DOHH2 (cell line): Measurements from ENCODE around the gene S100PBP.

Experiments
- H3F3A ChIP-seq: fragments of 200-600 bp; sonication (generic), shearing (Covaris generic); 2 replicates; pipeline ENCODE4 v1.6.0; 2016; ENCODE audit warnings: antibody characterized with exemption, mild to moderate bottlenecking; ENCODE audit not compliant: control insufficient read depth, insufficient read depth
- H3K27ac ChIP-seq: fragments of 200-600 bp; sonication (generic); 2 replicates; pipeline ENCODE4 v1.5.1; 2014; ENCODE audit warnings: low read depth, mild to moderate bottlenecking, low read length, moderate library complexity
- H3K27me3 ChIP-seq: fragments of 200-600 bp; sonication (generic); 2 replicates; pipeline ENCODE4 v1.6.1; 2014; ENCODE audit warnings: mild to moderate bottlenecking, low read length, mixed read lengths; ENCODE audit not compliant: control insufficient read depth
- H3K36me3 ChIP-seq: fragments of 200-600 bp; sonication (generic); 2 replicates; pipeline ENCODE4 v1.6.1; 2014; ENCODE audit warnings: mild to moderate bottlenecking, low read length, moderate library complexity, mixed read lengths; ENCODE audit not compliant: control insufficient read depth
- H3K4me1 ChIP-seq: fragments of 200-600 bp; sonication (generic); 2 replicates; pipeline ENCODE4 v1.6.1; 2014; ENCODE audit warnings: mild to moderate bottlenecking, low read length, mixed read lengths; ENCODE audit not compliant: control insufficient read depth
- H3K4me2 ChIP-seq: fragments of 200-600 bp; sonication (generic); 2 replicates; pipeline ENCODE4 v1.6.0; 2014; ENCODE audit warnings: mild to moderate bottlenecking, low read length, moderate library complexity
- H3K4me3 ChIP-seq: fragments of 200-600 bp; sonication (generic); 2 replicates; pipeline ENCODE4 v1.5.1; 2014; ENCODE audit warnings: mild to moderate bottlenecking, low read length, mixed read lengths
- H3K79me2 ChIP-seq: fragments of 200-600 bp; sonication (generic); 2 replicates; pipeline ENCODE4 v1.6.1; 2014; ENCODE audit warnings: mild to moderate bottlenecking, low read length, mixed read lengths; ENCODE audit not compliant: control insufficient read depth
- H3K9me2 ChIP-seq: fragments of 200-600 bp; sonication (generic); replicated peaks from 2 replicates; pipeline ENCODE4 v1.6.1; 2014; ENCODE audit warnings: mild to moderate bottlenecking, low read length, mixed read lengths; ENCODE audit not compliant: control insufficient read depth
- H3K9me3 ChIP-seq: fragments of 200-600 bp; sonication (generic); 2 replicates; pipeline ENCODE4 v1.6.1; 2014; ENCODE audit warnings: antibody characterized with exemption, low read length, mixed read lengths; ENCODE audit not compliant: control insufficient read depth, insufficient read depth
- H4K20me1 ChIP-seq: fragments of 200-600 bp; sonication (generic); 2 replicates; pipeline ENCODE4 v1.6.0; 2014; ENCODE audit warnings: low read depth, mild to moderate bottlenecking, antibody characterized with exemption, low read length, moderate library complexity; ENCODE audit not compliant: control insufficient read depth, insufficient read depth
- EZH2phosphoT487 ChIP-seq: fragments of 200-600 bp; sonication (generic); IDR thresholded peaks from 2 replicates; pipeline ENCODE4 v1.6.1; 2017; ENCODE audit warnings: borderline replicate concordance, mild to moderate bottlenecking, antibody characterized with exemption, low read length, moderate library complexity, mixed read lengths
- TF ChIP-seq, protein P1 (sequence below): fragments of 200-600 bp; sonication (generic); IDR thresholded peaks from one replicate; pipeline ENCODE4 v1.5.1; 2014; ENCODE audit warnings: antibody characterized with exemption, mild to moderate bottlenecking, low read depth, low read length; ENCODE audit not compliant: poor library complexity, severe bottlenecking

Gene S100PBP

DNA sequence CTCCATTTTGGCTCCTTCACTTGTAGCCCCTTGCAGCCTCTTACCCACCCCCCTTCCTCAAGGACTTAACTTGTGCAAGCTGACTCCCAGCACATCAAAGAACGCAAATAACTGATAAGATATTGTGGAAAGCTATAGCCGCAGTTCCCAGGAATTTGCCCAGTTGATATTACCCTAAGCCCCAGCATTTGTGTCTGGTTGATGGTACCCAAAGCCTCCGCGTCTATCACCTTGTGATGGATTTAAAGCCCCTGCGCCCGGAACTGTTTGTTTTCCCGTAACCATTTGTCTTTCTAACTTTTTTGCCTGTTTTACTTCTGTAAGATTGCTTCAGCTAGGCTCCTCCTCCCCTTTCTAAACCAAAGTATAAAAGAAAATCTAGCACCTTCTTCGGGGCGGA is 6.2 kb upstream of the S100PBP start:
- Histone ChIP-seq H3K79me2 (peaks cover 96% of the 10 kb centered on the region), H3K4me3 (no peak overlapping the region), H3K36me3 (peaks cover 97% of the 10 kb centered on the region), H3K27ac (no peak overlapping the region), H3K4me2 (no peak overlapping the region), H3K27me3 (no peaks in the 10 kb centered on the region), H3K9me2 (no peaks in the 10 kb centered on the region), H3K9me3 (no peaks in the 10 kb centered on the region), H4K20me1 (peaks cover 11% of the 10 kb centered on the region; the same call in 1 of the 2 replicates), H3K4me1 (peaks cover 19% of the 10 kb centered on the region), H3F3A (0 out of 2 replicates have a peak, but pooled peaks cover 4% of the 10 kb centered on the region)
- TF ChIP-seq, protein P1, sequence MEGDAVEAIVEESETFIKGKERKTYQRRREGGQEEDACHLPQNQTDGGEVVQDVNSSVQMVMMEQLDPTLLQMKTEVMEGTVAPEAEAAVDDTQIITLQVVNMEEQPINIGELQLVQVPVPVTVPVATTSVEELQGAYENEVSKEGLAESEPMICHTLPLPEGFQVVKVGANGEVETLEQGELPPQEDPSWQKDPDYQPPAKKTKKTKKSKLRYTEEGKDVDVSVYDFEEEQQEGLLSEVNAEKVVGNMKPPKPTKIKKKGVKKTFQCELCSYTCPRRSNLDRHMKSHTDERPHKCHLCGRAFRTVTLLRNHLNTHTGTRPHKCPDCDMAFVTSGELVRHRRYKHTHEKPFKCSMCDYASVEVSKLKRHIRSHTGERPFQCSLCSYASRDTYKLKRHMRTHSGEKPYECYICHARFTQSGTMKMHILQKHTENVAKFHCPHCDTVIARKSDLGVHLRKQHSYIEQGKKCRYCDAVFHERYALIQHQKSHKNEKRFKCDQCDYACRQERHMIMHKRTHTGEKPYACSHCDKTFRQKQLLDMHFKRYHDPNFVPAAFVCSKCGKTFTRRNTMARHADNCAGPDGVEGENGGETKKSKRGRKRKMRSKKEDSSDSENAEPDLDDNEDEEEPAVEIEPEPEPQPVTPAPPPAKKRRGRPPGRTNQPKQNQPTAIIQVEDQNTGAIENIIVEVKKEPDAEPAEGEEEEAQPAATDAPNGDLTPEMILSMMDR, result no peak
- TF ChIP-seq EZH2phosphoT487, result no peak

DNA sequence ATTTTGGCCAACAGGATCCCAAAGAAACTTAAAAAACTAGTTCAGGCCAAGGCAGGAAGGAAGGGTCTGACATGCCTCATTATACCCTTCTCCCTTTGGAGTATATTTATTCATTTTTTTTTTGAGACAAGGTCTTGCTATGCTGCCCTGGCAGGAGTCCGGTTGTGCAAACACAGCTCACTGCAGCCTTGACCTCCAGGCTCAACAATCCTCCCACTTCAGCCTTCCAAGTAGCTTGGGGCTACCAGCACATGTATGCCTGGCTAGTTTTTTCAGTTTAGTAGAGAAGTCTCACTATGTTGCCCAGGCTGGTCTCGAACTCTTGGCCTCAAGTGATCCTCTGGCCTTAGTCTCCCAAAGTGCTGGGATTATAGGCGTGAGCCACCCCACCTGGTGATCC is 5.5 kb upstream of the S100PBP start:
- peaks cover 98% of the 10 kb centered on the region for H3K79me2 ChIP-seq
- no peaks in the 10 kb centered on the region for H3K9me3 ChIP-seq
- H3K9me2 ChIP-seq, result no peaks in the 10 kb centered on the region
- H3K36me3 ChIP-seq, result peaks cover 97% of the 10 kb centered on the region
- H3K27ac ChIP-seq, result no peak overlapping the region
- H3K4me2 ChIP-seq, result no peak overlapping the region
- TF ChIP-seq, protein P1, result no peak
- no peak for TF ChIP-seq EZH2phosphoT487
- no peak overlapping the region for H3K4me3 ChIP-seq
- 0 out of 2 replicates have a peak, but pooled peaks cover 4% of the 10 kb centered on the region for H3F3A ChIP-seq
- peaks cover 11% of the 10 kb centered on the region; the same call in 1 of the 2 replicates for H4K20me1 ChIP-seq
- peaks cover 19% of the 10 kb centered on the region for H3K4me1 ChIP-seq
- no peaks in the 10 kb centered on the region for H3K27me3 ChIP-seq

DNA sequence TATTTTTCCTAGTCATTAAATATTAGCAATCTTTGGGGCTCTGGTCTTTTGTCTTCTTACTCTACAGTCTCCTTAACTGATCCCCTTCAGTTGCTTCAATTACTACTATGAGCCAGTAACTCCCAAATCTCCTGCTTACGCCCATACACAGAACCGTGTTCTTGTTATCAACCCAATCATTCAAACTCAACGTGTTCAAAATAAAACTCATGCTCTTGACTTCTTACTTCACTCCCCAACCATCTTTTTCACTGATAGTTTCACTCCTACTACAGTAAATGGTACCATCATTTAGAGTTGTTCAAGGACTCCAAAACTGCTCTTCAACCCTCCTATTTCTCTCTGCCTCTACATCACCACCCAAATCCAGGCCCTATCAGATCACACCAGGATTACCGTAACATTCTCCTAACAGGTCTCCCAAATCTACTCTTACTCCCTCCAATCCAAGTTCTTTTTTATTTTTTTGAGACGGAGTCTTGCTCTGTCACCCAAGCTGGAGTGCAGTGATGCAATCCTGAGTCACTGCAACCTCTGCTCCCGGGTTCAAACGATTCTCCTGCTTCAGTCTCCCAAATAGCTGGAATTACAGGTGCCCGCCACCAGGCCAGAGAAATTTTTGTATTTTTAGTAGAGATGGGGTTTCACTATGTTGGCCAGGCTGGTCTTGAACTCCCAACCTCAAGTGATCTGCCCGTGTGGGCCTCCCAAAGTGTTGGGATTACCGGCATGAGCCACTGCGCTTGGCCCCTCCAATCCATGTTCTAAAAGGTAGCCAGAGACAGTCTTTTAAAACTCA is 3.3 kb upstream of the S100PBP start:
- peaks cover 28% of the 10 kb centered on the region for H3K4me1 ChIP-seq
- H3F3A ChIP-seq, result peaks cover 11% of the 10 kb centered on the region
- H3K27ac ChIP-seq, result no peak overlapping the region
- no peaks in the 10 kb centered on the region for H3K9me2 ChIP-seq
- H3K27me3 ChIP-seq, result no peaks in the 10 kb centered on the region
- no peaks in the 10 kb centered on the region for H3K9me3 ChIP-seq
- H3K4me2 ChIP-seq, result peak overlapping the region; percentile 64; the same call in 1 of the 2 replicates
- peaks cover 96% of the 10 kb centered on the region for H3K79me2 ChIP-seq
- TF ChIP-seq, protein P1, result no peak
- TF ChIP-seq EZH2phosphoT487, result no peak
- peaks cover 90% of the 10 kb centered on the region for H3K36me3 ChIP-seq
- H4K20me1 ChIP-seq, result peaks cover 11% of the 10 kb centered on the region; the same call in 1 of the 2 replicates
- H3K4me3 ChIP-seq, result peak overlapping the region; percentile 94
